ENCODE results near the gene RPL21.

The RPL21 gene

DNA sequence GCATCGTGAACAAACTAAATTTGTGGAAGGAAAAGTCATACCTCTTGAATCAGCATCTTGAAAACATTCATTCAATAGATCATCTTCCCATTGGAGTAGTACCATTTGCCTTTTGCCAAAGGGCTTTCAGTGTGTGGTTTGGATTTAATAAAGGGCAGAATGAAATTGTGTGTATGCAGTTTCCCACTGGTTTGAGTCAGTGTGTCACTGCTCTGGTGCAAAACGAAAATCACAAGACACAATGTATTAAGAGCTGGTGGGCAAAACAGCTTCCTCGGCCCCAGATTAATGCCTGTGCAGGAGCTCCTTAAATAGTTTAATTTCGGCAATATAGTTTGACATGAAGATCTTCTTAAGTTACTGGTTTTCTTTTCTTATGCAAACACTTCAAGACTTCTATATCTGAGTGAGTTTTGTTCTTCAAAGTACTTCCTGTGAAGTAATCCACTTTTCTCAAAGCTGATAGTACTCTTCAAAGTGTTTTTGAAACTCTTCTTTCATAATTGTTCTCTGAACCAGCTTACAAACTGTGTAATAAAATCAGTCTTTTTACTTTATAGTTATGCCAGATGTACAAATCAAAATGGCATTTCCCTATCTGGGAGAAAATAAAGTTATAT lies 51.4 kb downstream of the RPL21 start:
- DNase-seq (ENCODE audit: low spot score), result no peak
- TF ChIP-seq, protein P1, sequence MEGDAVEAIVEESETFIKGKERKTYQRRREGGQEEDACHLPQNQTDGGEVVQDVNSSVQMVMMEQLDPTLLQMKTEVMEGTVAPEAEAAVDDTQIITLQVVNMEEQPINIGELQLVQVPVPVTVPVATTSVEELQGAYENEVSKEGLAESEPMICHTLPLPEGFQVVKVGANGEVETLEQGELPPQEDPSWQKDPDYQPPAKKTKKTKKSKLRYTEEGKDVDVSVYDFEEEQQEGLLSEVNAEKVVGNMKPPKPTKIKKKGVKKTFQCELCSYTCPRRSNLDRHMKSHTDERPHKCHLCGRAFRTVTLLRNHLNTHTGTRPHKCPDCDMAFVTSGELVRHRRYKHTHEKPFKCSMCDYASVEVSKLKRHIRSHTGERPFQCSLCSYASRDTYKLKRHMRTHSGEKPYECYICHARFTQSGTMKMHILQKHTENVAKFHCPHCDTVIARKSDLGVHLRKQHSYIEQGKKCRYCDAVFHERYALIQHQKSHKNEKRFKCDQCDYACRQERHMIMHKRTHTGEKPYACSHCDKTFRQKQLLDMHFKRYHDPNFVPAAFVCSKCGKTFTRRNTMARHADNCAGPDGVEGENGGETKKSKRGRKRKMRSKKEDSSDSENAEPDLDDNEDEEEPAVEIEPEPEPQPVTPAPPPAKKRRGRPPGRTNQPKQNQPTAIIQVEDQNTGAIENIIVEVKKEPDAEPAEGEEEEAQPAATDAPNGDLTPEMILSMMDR (IDR thresholded peaks at IDR 0.05; ENCODE audit: extremely low read depth, insufficient read depth, missing control alignments), result no peak
- in situ Hi-C loops (cut with MboI; ENCODE audit: low pct_unique_long_range_greater_than_20kb, low sequenced_read_pairs, unreplicated experiment), result no loop called here

DNA sequence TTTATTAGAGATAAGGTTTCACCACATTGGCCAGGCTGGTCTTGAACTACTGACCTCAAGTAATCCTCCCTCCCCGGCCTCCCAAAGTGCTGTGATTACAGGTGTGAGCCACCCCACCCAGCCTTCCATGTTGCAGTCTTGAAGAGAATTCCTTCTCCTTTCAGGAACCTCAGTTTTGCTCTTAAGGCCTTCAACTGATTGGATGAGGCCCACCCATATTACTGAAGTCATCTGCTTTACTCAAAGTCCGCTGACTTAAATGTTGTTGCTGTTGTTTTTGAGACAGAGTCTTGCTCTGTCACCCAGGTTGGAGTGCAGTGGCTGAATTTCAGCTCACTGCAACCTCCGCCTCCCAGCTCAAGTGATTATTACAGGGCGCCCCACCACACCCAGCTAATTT lies 52.7 kb downstream of the RPL21 start:
- DNase-seq (ENCODE audit: low spot score), result no peak
- TF ChIP-seq, protein P1 (IDR thresholded peaks at IDR 0.05; ENCODE audit: extremely low read depth, insufficient read depth, missing control alignments), result no peak
- in situ Hi-C loops (cut with MboI; ENCODE audit: low pct_unique_long_range_greater_than_20kb, low sequenced_read_pairs, unreplicated experiment), result no loop called here

DNA sequence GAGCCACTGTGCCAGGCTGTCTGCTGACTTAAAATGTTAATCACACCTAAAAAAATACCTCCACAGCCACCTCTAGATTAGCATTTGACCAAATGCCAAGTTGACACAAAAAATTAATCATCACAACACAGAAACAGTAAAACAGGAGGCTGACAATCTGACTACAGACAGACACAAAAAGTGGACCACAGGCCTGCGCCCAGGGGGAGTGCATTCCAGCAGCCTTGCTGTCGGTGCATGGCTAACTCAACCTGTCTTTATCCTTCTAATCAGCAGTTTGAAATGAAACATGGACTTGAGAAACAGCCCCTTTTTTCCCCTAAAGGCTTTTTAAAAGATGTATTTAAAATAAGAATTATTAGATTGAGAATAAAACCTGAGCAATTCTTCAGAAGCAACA lies 53.3 kb downstream of the RPL21 start:
- TF ChIP-seq, protein P1 (IDR thresholded peaks at IDR 0.05; ENCODE audit: extremely low read depth, insufficient read depth, missing control alignments), result no peak
- no peak for DNase-seq (ENCODE audit: low spot score)
- in situ Hi-C loops (cut with MboI; ENCODE audit: low pct_unique_long_range_greater_than_20kb, low sequenced_read_pairs, unreplicated experiment), result no loop called here
